Measurements from ENCODE around the gene DLGAP3.

GRCh38 chr1:34904236-34905097 is 25.0 kb downstream of the DLGAP3 start:
- TF ChIP-seq CTCF (IDR thresholded peaks at IDR 0.05), result no peak
- TF ChIP-seq POLR2A (IDR thresholded peaks at IDR 0.05), result no peak

All from body of pancreas (tissue), 4 donors.